A204.1 (cell line): ENCODE measurements around the gene GMDS.

Experiments used
- FAIRE-seq: peaks from 2 replicates; lab custom pipeline; 2012; peaks lifted over from hg19 to GRCh38; lab: Jason Lieb, UNC

GMDS gene

DNA sequence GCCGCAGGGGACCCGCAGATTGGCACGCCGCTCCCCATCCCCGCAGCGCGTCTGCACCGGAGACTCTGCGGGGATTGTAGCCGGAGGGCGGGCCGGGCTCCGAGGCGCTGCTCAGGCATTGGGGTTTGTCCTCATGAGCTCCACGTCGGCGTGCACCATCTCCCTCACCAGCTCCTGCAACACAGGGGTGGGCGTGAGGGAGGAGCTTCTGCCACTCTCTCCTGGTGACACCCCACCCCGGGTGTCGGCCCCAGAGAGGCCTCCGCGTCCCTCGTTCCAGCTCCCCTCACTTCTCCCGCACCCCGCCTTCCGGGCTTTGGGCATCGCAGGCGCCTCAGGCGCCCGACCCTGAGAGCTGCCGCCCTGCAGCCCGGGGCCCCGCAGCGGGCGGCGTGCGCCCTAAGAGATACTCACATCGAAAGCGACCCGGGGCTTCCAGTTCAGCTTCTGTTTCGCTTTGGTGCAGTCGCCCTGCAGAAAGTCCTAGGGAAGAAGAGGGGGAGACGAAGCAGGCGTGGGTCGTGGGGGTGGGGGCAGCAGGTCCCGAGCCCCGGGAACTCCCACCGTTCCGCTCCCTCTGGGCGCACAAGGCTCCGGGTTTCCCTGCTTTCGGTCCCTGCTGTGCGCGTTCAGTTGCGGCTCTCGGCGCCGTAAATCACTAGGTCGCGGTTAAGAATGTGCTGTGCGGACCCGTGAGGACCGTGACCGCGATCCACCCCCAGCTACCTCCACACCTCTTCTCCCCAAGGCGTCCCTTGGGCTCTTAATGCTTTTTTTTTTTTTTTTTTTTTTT, 621.2 kb downstream of the GMDS start:
- no peak for FAIRE-seq

GRCh38 chr6:1623769-1624057, 621.7 kb downstream of the GMDS start:
- no peak for FAIRE-seq

DNA sequence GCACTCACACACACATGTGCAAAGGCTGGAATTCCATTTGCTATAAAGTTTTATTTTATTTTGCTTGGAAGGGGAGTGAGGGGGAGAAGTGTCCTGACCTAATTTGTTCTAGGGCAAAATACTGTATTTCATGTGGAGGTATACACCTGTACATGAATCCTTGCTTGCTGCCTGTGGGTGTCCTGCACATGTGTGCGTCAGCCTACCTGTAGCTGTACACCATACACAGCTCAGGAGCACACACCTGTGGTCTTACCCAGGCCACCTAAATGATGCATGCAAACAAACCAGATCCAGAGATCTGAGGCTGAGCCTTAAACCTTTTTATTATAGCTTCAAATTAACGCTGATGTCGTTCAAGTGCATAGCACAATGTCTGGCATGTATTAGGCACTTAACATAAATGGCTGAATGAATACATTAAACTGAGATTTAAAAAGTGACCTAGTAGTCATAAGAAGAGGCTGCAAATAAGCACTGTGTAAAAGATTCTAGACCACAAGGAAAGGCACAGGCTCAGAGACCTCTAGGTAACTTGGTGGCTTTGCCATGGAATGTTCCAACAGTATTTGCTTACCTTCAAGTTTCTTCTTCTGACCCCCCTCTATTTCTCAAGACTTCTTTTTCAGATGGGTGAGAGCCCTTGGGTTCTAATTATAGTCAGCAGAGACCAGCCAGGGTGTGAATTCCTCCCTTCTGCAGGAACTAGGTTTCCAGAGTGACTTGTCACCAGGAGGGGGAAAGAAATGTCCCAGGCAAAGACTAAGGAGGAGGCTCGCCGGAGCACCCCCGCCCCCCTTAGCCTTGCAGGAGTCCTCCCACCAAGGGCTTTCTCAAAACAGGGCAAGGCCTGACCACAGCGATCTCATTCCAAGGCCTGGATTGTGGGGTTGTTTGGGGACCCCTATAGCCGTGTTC, 622.3 kb downstream of the GMDS start:
- FAIRE-seq, result no peak

DNA sequence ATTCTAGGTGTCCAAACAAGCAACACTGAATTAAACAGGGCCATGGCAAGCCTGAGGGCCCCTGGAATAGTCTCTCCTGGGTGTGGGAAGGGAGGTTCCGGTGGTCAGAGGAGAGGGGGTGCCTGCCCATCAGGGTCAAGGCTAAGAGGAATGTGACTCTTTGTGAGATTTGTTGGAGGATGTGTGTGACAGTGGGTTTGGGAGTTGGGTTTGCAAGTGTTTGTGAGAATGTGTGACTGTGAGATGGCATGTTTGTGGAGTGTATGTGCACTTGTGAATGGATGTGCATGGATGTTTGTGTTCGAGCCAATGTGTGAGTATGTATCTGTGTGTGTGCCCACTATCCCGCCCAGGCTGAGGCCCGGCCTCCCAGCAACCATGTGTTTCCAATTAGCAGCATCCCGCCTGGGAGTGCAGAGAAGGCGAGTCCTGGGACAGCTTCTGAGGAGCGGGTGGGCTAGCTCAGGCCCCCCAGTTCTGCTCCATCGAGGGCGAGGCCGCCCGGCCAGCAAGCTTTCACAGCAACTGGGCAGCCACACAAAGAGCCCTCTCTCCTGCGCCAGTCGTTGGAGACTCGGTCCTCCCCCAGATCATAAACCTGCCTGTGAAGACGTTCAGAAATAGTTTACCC, 623.1 kb downstream of the GMDS start:
- no peak for FAIRE-seq

DNA sequence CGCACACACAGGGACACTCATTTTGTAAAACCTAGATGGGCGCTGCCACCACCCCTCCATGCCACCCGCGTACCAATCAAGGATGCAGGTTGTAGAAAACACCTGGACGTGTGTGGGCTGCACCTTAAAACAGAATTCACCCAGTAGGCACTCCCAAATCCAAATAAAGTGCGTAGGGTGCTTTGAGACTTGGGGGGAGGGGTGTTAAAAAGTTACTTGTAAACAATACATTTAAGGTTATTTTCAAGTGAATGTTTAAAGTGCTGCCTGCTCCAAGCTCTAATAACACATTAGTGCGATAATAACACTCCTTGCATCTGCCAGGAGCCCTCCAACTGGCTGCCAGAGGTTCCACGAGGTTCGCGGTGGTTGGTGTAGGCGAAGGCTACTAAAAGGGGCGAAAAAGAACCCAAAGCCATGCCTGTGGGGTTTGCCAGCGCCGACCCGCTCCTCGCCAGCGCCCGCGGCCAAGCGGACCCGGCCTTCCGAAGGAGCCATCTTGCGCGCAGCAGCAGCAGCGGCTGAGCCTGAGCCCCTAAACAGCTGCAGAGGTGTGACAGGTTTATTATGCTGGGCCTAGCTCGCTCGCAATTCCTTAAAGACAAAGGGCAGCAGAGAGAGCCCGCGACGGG, 624.2 kb downstream of the GMDS start:
- no peak for FAIRE-seq

- FAIRE-seq, result no peak
Observed at GRCh38 chr6:1620504-1621069, 624.8 kb downstream of the GMDS start.

DNA sequence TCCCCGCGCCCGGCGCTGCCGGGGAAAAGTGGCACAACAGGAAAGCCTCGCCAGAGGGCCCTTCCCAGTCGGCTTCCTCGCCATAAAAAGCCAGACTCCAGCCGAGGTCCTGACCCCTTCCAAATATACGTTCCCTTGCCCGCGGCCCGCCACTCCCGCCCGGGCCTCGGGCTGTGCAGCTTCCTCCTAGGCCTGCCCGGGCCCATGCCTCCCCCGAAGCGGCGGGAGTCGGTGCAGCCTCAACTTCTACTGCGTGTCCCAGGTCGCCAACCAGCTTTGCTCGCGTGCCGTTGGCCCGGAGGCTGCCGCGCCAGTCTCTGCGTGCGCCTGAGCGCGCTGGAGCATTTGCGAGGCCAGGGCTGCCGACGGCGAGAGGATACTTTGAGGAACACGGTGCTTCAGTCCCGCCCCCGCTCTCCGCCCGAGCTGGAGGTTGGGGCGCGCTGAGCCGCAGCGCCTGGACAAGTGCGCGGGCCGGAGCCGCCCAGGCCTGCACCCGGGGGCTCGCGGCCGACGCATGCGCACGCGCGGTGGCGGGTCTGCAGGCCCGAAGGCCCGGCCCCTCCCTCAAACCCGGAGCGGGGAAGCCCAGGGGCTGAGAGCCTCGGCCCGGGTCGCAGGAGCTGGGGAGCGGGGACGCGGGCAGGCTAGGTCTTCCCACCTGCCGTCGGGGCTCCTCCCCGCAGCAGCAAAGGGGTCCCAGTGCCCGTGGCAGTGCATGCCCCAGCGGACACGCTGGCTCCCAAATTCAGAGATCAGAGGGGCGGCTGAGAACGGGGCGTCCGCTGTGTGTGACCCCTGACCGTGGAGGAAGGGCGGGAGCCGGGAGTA, 625.5 kb downstream of the GMDS start:
- no peak for FAIRE-seq

GRCh38 chr6:1619098-1619672, 626.2 kb downstream of the GMDS start:
- FAIRE-seq, result no peak

DNA sequence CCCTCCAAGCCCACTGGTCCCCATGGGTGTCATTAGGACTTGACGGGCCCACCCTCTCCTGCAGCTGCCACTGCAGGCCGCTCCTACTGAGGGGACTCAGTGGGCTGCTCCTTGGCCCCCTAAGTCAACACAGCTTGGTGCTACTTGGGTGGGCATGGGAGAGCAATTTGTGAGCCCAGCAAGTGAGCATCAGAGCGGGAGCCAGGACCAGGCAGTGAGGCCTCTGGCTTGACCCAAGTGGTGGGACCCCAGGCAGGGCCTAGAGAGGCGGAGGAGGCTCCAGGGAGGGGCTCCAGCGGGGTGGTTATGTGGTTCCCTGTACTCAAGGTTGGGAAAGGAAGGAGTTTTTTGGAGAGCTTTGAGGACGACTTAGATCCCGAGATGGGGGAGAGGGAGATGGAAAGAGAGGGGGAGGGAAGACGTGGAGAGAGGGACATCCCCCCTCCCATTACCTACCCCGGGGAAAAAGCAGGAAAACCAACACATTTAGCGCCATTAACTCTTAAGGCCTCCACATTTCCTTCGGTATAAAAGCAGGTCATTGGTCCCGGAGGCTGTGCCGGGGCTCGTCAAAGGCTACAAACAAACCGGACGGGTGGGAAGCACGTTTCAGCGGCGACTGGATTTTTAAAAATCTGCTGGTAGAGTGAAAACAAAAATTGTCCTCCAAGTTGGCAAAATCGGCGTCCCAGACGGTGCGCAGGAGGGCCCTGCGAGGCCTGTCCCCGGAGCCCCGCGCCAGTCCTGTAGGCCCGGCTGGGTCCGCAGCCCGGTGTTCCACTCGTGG, 626.9 kb downstream of the GMDS start:
- FAIRE-seq, result no peak

DNA sequence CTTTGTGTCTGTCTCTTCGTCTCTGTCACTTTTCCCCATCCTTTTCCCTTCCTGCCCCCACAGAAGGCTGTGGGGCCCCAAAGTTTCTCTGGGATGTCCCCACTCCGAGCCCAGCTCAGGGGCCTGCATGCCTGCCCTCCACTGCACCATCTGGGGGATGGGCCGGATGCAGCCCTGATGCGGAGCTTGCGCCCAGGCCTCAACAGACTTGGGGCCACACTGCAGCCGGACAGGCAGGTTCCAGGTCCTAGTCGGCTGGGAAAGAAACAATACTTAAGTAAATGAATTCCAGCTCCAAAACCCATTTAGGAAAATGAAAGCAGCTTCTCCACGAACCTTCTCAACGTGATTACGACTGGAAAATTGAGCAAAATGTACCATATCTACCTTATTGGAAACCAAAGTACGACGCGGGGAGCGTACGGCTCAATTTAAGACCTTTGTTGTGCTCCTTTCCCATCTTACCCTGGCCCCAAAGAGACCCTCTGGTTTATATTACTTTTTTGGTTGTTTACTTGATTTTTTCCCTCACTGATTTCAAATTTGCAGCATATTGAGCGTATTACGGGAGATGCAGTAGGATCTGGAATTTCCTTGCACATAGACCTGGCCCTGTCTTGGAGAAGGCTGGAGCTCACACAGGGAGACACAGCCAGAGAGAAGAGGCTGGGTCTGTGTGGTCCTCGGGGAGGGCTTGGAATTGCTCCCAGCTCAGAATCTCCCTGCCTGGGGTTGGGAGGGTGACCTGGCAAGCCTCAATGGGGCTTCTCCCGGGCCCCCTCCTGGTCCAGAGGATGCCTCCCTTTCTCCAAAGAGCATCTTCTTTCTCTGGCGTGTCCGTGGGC, 627.7 kb downstream of the GMDS start:
- no peak for FAIRE-seq

DNA sequence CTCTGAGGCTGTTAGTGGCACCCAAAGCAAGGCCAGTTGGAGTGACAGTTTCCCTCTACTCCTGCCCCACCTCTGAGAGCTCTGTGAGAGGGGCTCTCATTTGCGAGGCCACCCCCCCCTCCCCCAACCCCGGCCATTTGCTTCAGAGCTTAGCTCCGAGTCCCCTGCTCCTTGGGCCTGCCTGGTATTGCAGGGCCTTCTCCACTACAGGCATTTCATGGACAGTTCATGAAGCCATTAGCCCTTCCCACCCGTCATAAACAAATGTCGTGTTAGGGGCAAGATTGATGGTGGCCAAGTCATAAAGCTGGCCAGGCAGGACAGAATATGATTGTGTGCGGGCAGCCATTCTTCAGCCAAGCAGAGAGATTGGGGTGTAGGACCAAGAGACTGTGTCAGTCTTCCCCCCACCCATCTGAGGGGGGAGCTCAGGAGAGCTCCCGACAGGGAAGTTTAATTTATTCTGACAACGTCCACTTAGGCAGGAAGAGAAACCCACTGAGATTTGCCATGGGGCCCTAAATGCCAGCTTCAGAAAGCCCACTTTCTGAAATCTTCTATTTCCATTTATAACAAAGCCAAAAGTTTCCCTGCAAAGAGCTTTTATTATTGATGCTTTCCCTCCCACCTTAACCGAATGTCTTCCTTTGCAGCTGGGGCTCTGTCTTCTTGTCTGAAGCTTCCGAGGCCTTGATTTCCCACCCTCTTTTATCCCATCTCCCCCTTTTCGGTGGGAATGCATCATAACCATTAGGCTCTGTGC, 628.5 kb downstream of the GMDS start:
- no peak for FAIRE-seq

GRCh38 chr6:1615853-1616420, 629.5 kb downstream of the GMDS start:
- no peak for FAIRE-seq

GRCh38 chr6:1615151-1615852, 630.1 kb downstream of the GMDS start:
- FAIRE-seq, result no peak

DNA sequence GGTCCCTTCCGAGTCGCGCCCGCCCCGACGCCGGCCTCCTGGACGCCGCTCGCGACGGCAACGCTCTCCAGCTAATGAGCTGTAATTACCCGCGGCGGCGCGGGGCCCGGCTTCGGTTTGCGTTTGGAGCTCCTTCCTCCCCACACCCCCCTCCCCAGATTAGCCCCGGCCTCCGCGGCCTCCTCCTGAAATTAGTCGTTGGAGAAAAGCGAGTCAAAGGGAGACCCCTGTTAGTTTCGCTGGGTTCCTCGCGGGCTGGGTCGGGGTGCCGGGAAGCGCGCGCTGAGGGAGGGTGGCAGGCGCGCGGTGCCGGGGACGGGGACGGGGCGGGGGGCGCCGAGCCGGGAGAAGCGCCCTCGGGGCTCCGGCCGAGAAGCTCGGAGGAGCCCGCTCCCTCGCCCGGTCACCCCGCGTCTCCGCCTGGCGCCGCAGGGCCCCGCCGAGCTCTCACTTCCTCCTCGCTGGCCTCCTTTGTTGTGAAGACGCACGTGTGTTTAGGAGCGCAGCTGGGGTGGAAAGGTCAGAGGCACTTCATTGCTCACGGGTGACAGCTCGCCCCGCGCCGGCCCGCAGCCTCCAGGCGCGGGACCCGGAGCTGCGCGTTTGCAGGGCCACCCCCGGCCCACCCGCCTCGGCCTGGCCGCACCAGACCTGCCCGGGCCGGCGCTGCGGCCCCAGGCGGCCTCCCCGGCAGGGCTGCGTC, 630.8 kb downstream of the GMDS start:
- no peak for FAIRE-seq

- no peak for FAIRE-seq
Observed at GRCh38 chr6:1613688-1614447, 631.5 kb downstream of the GMDS start.

GRCh38 chr6:1613346-1613687, 632.1 kb downstream of the GMDS start:
- no peak for FAIRE-seq
